HG03095 (cell line): Measurements from ENCODE around the gene CXCL10.
"Not testable (repeated sequence)": the region's sequence is repeated elsewhere in the genome, so short reads cannot be mapped to it uniquely, and the experiment has no call there.

Source experiments
- ATAC-seq: cut with Tn5 transposase; IDR thresholded peaks from one replicate; pipeline ENCODE4 v1.9.1; 2021; ENCODE audit warnings: moderate library complexity; ENCODE audit not compliant: unreplicated experiment

The CXCL10 gene

GRCh38 chr4:76029300-76029699 lies 6.0 kb upstream of the CXCL10 start:
- ATAC-seq = no peak

GRCh38 chr4:76028350-76028765 lies 5.1 kb upstream of the CXCL10 start:
- no peak for ATAC-seq

GRCh38 chr4:76024065-76024464 lies 768 bp upstream of the CXCL10 start:
- ATAC-seq = no peak

GRCh38 chr4:76022677-76023076 lies 620 bp downstream of the CXCL10 start:
- no peak for ATAC-seq

GRCh38 chr4:76022031-76022430 lies 1.3 kb downstream of the CXCL10 start:
- no peak for ATAC-seq

GRCh38 chr4:76017056-76017686 lies 6.1 kb downstream of the CXCL10 start:
- ATAC-seq = no peak

- peak; percentile 52 for ATAC-seq
These were observed 6.9 kb downstream of the CXCL10 start for GRCh38 chr4:76016393-76016792.

- no peak for ATAC-seq
These were observed 9.8 kb downstream of the CXCL10 start for GRCh38 chr4:76013540-76013939.

GRCh38 chr4:76012388-76012801 lies 10.9 kb downstream of the CXCL10 start:
- ATAC-seq = no peak

- peak; percentile 67 for ATAC-seq
These were observed 11.5 kb downstream of the CXCL10 start for GRCh38 chr4:76011700-76012387.

- ATAC-seq = no peak
These were observed 12.2 kb downstream of the CXCL10 start for GRCh38 chr4:76011018-76011670.

GRCh38 chr4:76010576-76010975 lies 12.7 kb downstream of the CXCL10 start:
- no peak for ATAC-seq

- ATAC-seq = no peak
These were observed 14.0 kb downstream of the CXCL10 start for GRCh38 chr4:76009311-76009710.

- ATAC-seq = no peak
These were observed 16.0 kb downstream of the CXCL10 start, which contains the start of gene CXCL9 for GRCh38 chr4:76007089-76007862. Gene CXCL9, minus strand, starts transcription at chr4:76007509. Its CDS starts 60 bp downstream, at chr4:76007449.

- ATAC-seq = no peak
These were observed 19.7 kb downstream of the CXCL10 start for GRCh38 chr4:76003620-76004019.

- ATAC-seq = no peak
These were observed 20.3 kb downstream of the CXCL10 start for GRCh38 chr4:76003035-76003434.

GRCh38 chr4:76002176-76002575 lies 21.1 kb downstream of the CXCL10 start:
- no peak for ATAC-seq

- ATAC-seq = no peak
These were observed 21.6 kb downstream of the CXCL10 start for GRCh38 chr4:76001700-76002099.

GRCh38 chr4:76000279-76000678 lies 23.0 kb downstream of the CXCL10 start:
- ATAC-seq = no peak

GRCh38 chr4:75998525-75999147 lies 24.7 kb downstream of the CXCL10 start:
- ATAC-seq = not testable (repeated sequence)

- ATAC-seq = no peak
These were observed 25.4 kb downstream of the CXCL10 start for GRCh38 chr4:75997946-75998345.
